DOHH2 (cell line): ENCODE data around the gene SPHK1.

Experiments
- EZH2phosphoT487 ChIP-seq: fragments of 200-600 bp; sonication (generic); IDR thresholded peaks from 2 replicates; pipeline ENCODE4 v1.6.1; 2017; ENCODE audit warnings: borderline replicate concordance, mild to moderate bottlenecking, antibody characterized with exemption, low read length, moderate library complexity, mixed read lengths
- TF ChIP-seq, protein P1 (sequence below): fragments of 200-600 bp; sonication (generic); IDR thresholded peaks from one replicate; pipeline ENCODE4 v1.5.1; 2014; ENCODE audit warnings: antibody characterized with exemption, mild to moderate bottlenecking, low read depth, low read length; ENCODE audit not compliant: poor library complexity, severe bottlenecking

DNA sequence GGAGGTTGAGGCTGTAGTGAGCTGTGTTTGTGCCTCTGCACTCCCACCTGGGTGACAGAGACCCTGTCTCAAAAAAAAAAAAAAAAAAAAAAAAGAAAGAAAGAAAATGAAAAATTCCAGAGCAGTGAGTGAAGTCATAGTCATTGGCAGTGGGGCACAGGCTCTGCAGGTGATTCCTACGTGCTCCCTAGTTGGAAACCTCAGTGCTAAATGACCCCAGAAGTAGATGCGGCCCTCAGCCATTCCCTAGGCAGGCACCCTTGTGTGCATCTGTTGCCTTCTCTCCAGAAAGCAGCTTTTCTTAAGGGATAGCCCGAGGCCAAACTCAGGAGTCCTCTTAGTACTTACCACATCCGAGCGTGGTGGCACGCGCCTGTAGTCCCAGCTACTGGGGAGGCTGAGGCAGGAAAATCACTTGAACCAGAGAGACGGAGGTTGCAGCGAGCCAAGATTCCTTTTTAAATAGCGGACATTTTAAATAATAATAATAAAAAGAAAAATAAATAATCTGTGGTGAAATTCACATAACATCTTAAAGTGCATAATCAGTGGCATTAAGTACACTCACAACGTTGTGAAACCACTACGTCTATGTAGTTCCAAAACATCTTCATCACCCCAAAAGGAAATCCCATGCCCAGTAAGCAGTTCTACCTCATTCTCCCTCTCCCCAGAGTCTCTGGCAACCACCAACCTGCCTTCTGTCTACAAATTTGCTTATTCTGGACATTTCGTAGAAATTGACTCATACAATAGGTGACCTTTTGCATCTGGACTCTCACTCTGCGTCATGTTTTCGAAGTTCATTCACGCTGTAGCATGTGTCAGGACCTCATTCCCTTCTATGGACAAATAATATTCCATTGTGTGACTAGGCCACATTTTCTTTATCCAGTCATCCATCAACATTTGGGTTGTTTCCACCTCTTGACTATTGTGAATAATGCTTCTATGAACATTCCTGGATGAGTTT, 12.5 kb upstream of the SPHK1 start:
- TF ChIP-seq, protein P1, sequence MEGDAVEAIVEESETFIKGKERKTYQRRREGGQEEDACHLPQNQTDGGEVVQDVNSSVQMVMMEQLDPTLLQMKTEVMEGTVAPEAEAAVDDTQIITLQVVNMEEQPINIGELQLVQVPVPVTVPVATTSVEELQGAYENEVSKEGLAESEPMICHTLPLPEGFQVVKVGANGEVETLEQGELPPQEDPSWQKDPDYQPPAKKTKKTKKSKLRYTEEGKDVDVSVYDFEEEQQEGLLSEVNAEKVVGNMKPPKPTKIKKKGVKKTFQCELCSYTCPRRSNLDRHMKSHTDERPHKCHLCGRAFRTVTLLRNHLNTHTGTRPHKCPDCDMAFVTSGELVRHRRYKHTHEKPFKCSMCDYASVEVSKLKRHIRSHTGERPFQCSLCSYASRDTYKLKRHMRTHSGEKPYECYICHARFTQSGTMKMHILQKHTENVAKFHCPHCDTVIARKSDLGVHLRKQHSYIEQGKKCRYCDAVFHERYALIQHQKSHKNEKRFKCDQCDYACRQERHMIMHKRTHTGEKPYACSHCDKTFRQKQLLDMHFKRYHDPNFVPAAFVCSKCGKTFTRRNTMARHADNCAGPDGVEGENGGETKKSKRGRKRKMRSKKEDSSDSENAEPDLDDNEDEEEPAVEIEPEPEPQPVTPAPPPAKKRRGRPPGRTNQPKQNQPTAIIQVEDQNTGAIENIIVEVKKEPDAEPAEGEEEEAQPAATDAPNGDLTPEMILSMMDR: no peak
- TF ChIP-seq EZH2phosphoT487: no peak
